ENCODE data around the gene ETV6.

ETV6 gene

GRCh38 chr12:11834104-11834812 lies 184.8 kb downstream of the ETV6 start:
- no peak for FAIRE-seq

GRCh38 chr12:11834931-11835330 lies 185.5 kb downstream of the ETV6 start:
- no peak for FAIRE-seq

GRCh38 chr12:11836282-11837151 lies 187.0 kb downstream of the ETV6 start:
- FAIRE-seq: no peak

GRCh38 chr12:11837216-11837934 lies 187.9 kb downstream of the ETV6 start:
- FAIRE-seq: no peak

- FAIRE-seq: no peak
Measured at GRCh38 chr12:11838403-11838802, 188.9 kb downstream of the ETV6 start.

- FAIRE-seq: no peak
Measured at GRCh38 chr12:11839091-11839641, 189.7 kb downstream of the ETV6 start.

GRCh38 chr12:11840366-11840765 lies 190.9 kb downstream of the ETV6 start:
- no peak for FAIRE-seq

GRCh38 chr12:11846488-11846887 lies 197.0 kb downstream of the ETV6 start:
- FAIRE-seq: no peak

GRCh38 chr12:11847539-11847938 lies 198.1 kb downstream of the ETV6 start:
- no peak for FAIRE-seq

GRCh38 chr12:11849757-11850504 lies 200.5 kb downstream of the ETV6 start:
- no peak for FAIRE-seq

GRCh38 chr12:11853126-11853525 lies 203.7 kb downstream of the ETV6 start:
- FAIRE-seq: no peak

GRCh38 chr12:11854011-11854499 lies 204.6 kb downstream of the ETV6 start:
- FAIRE-seq: no peak

- no peak for FAIRE-seq
Measured at GRCh38 chr12:11855983-11856374, 206.5 kb downstream of the ETV6 start.

- no peak for FAIRE-seq
Measured at GRCh38 chr12:11856971-11857370, 207.5 kb downstream of the ETV6 start.

GRCh38 chr12:11859705-11860425 lies 210.4 kb downstream of the ETV6 start:
- FAIRE-seq: no peak

GRCh38 chr12:11861155-11861863 lies 211.8 kb downstream of the ETV6 start:
- no peak for FAIRE-seq

- FAIRE-seq: no peak
Measured at GRCh38 chr12:11861864-11862600, 212.6 kb downstream of the ETV6 start.

- FAIRE-seq: no peak
Measured at GRCh38 chr12:11862798-11863197, 213.3 kb downstream of the ETV6 start.

GRCh38 chr12:11863478-11863906 lies 214.0 kb downstream of the ETV6 start:
- no peak for FAIRE-seq

- FAIRE-seq: no peak
Measured at GRCh38 chr12:11863988-11864387, 214.5 kb downstream of the ETV6 start.
